Upper lobe of left lung (tissue), 4 donors: ENCODE measurements around the gene CMTM1.

ENCODE experiments used
- CTCF ChIP-seq, 6 experiments: fragments of 450-650 bp in 4 of 6; fragments of 200-600 bp in 2 of 6; sonication (generic) in 2 of 6; IDR thresholded peaks; one replicate each; pipeline ENCODE4 v1.5.1; 2016 to 2019; ENCODE audit warnings: antibody characterized with exemption in 6 of 6
- EP300 ChIP-seq, 4 donors: sonication (generic); formaldehyde crosslinking; IDR thresholded peaks; one replicate each; pipeline ENCODE4 v1.5.1; 2017; ENCODE audit warnings: antibody characterized with exemption in 4 of 4, control low read depth in 2 of 4
- POLR2A ChIP-seq, 4 donors: fragments of 450-650 bp; IDR thresholded peaks; one replicate each; pipeline ENCODE4 v1.5.1; 2016 to 2017; ENCODE audit warnings: antibody characterized with exemption in 4 of 4, mild to moderate bottlenecking in 2 of 4
- POLR2AphosphoS5 ChIP-seq, 2 donors: sonication (generic); formaldehyde crosslinking; IDR thresholded peaks; one replicate each; pipeline ENCODE4 v1.5.1; 2017; ENCODE audit warnings: antibody characterized with exemption in 2 of 2

- TF ChIP-seq CTCF (IDR thresholded peaks at IDR 0.05) (no peak), POLR2A (IDR thresholded peaks at IDR 0.05) (no peak), POLR2AphosphoS5 (IDR thresholded peaks at IDR 0.05) (no peak), EP300 (IDR thresholded peaks at IDR 0.05) (no peak)
Measured at GRCh38 chr16:66569131-66569530, 2.9 kb downstream of the CMTM1 start.
